GM21723 (cell line): ENCODE data around the gene UCKL1.
"Not testable (repeated sequence)": the region's sequence is repeated elsewhere in the genome, so short reads cannot be mapped to it uniquely, and the experiment has no call there.

Source experiments
- ATAC-seq: cut with Tn5 transposase; IDR thresholded peaks from one replicate; pipeline ENCODE4 v1.9.1; 2021; ENCODE audit warnings: mild to moderate bottlenecking, moderate library complexity; ENCODE audit not compliant: unreplicated experiment

The UCKL1 gene

DNA sequence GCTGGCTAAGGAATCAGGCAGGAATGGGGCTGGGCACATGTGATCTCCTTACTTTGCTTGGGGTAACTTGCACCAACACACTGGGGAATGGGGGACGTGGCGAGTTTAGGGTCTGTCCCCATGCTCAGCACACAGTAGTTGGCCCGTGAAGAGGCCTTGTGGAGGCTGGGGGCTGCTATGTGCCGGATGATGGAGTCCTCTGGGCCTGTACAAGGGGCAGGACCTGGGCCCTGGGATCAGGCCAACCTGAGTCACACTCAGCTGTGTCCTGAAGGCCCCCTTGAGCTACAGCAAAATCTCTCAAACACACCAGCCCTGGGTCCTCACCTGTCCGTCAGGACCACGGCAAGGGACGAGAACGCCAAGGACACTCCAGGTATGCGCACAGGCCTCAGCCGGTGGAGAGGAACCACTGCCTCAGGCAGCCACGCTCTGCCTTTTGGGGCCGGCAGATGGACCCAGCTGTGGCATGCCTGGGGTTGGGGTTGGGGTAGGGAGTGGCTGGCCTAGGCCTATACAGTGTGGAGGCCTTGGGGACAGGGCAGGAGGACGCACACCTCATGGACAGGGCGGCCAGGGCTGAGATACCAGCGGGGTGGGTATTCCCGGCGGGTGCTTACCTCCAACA is 11.1 kb downstream of the UCKL1 start:
- ATAC-seq = no peak

DNA sequence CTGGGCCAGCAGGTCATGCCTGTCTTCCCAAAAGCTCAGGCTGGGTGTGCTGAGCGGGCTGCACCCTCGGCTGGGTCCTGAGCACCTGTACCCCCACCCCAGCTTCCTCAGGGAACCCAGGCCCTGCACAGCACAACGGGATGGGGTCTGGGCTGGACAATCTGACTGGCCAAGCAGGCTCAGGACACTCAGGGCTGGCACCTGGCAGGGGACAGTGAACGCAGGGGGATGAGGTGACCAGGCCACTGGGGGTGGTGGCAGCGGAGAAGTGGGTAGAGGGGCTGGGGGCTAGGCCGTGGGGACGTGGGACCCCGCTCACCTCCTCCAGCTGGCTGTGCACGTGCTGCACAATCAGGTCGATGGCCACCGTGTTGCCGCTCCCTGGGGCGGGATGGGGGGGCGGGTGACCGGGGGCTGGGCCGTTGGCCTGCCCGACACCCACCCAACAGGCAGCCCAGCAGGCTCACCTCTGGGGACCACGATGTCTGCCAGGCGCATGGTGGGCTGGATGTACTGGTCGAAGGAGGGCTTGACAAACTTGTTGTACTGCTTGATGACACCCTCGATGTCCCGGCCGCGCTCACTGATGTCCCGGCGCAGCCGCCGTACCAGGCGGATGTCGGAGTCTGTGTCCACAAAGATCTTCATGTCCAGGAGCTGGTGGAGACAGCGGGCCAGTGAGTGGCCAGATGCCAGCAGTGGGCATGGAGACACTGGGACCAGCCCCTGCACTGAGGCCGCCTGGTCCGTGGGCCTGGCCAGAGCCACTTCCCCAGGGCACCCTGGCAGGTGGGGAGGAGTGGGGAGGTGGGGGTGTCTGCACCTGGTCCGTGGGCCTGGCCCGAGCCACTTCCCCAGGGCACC is 11.9 kb downstream of the UCKL1 start:
- no peak for ATAC-seq

DNA sequence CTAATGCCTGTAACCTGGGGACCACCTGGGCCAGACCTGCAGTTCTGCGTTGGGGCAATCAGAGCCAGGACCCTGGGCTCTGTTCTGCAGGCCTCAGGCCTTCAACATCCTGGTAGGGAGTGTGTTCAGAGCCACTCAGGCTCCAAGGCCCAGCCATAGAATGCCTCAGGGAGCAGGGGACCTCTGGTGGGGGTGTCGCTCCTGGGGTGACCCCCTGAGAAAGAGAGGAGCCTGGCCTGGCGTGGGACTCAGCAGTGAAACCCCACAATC is 12.5 kb downstream of the UCKL1 start:
- ATAC-seq = no peak

DNA sequence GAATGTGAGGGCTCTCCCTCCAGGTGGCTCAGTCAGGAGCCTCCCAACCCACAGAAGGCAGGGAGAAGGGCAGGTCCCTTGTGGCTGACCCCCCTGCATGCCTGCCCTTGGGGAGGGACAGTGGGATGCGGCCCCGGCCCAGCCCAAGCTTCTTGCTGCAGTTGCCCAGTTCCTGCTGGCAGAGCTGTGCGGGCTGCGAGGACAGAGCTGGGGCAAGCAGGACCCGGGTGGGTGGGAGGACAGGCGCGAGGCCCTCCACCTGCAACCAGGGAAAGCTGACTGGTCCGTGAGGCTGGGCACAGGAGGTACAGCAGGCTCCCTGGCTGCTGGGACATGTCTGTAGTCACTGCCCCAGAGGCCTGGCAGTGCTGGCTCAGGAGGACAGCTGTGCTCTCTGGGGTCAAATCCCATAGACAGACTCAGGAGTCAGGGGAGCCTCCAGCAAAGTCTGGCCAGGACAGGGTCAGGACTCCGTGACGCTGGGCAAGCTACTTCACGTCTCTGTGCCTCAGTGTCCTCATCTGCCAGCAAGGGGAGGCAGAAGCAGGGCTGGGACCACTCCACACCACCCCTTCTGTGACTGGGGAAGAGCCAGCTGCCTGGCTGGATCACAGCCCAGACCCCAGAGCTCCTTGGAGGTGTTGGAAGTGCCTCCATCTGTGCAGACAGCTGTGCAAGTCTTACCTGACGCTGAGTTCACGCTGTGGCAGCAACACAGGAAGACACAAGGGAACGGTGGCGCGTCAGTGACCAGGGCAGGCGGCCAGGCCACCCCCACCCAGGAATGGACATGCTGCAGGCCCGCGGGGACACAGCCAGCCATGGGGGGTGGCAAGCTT is 13.0 kb downstream of the UCKL1 start:
- ATAC-seq = no peak

DNA sequence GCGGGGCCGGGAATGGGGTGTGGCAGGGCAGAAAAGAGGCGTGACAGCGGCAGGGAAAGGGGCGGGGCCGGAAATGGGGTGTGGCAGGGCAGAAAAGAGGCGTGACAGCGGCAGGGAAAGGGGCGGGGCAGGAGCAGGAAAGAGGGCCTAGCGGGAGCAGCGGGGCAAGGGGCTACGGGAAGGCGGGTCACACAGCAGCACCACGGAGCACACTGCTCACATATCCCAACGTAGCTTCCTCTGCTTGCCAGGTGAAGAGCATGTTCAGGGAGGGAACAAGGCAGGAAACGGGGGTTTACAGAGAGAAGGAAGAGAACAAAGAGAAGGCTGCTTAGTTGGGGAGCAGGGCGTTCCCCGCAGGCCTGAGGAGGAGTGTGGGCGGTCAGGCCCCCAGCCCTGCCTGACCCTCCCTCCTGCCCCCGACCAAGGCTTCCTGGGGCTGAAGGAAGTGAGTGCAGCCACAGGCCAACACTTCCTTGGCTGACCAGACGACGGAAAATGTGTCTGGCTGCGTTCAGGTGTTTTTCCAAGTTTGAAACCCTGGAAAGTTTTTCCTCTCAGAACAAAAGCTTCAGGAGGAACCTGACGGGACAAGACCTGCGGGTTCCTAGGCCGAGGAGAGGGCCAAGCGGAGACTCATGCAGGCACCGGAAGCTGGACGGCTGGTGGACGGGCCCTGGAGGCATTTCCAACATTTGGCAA is 13.8 kb downstream of the UCKL1 start:
- ATAC-seq = no peak

DNA sequence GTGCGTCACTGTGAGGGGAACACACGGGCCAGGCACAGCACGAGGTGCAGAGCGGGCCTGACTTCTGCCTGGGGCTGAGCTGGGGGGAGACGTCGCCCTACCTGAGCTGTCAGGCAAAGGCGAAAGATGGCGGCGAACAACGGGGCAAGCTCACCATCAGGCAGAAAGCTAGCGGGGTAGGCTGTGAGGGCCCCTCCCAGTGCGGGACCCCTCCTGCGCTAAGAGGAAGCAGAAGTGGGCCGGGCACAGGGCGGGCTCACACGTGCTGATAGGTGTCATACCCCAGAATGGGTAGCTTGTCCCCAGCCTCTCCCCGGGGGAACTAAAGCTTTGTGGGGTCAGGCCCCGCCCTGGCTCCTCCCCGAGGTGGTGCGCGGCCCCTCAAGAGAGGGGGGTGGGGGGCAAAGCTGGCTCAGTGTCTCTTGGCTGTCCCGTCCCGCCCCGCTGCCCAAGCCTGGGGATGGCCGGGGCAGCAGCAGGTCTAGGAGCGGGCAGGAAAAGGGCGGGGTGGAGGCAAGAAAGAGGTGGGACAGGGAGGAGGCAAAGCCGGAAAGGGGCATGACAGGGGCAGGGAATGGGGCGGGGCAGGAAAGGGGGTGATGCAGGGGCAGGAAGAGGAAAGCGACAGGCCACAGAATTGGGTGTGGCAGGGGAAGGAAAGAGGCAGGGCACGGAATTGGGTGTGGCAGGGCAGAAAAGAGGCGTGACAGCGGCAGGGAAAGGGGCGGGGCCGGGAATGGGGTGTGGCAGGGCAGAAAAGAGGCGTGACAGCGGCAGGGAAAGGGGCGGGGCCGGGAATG is 14.7 kb downstream of the UCKL1 start:
- no peak for ATAC-seq

DNA sequence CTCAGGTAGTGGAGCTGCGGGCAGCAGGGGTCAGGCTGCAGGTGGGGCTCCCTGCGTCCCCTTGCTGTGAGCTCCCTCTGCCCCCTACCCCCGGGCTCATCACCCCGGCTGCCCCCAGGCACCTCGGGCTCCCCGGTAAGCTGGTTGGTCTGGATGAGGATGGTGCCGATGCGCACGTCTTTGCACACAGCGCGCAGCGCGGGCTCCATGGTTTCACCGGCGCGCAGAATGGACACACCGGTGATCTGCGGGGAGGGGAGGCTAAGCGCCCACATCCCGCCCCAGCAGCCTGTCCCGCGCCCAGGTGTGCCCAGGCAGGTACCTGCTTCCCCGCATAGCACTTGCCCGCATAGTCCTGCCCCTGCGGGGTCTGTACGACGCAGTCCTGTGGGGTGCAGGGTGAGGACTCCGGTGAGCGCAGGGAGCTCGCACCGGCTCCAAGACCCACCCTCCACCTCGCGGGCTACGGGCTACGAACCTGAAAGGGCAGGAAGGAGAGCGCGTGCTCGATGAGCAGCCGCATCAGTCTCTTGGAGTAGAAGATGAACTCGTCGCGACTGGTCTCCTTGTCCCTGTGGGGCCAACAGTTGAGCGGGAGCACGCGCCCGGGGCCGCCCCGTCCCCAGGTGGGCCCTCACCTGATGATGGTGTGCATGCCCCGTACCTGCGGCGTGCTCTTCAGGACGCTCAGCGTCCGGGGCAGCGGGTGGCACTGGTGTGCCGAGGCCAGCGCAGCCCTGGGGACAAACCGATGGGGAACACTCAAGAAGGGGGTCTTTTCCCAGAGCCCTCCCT is 15.5 kb downstream of the UCKL1 start:
- no peak for ATAC-seq

DNA sequence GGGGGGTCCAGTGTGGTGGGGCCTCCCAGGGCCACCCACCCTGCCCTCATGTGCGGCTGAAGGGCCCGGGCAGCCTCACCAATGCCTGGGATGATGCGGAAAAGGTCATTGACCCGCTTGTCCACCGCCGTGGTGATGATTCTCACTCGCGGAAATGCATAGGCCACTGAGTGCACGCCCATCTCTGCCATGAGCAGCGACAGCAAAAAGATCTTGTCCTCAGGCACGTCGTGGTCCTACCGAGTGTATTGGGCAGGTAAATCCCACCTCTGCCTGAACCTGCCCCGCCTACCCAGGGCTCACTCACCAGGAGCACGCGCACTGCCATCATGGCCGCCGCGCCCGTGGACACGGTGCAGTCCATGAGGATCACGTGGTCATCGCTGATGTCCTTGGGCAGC is 16.1 kb downstream of the UCKL1 start:
- no peak for ATAC-seq

DNA sequence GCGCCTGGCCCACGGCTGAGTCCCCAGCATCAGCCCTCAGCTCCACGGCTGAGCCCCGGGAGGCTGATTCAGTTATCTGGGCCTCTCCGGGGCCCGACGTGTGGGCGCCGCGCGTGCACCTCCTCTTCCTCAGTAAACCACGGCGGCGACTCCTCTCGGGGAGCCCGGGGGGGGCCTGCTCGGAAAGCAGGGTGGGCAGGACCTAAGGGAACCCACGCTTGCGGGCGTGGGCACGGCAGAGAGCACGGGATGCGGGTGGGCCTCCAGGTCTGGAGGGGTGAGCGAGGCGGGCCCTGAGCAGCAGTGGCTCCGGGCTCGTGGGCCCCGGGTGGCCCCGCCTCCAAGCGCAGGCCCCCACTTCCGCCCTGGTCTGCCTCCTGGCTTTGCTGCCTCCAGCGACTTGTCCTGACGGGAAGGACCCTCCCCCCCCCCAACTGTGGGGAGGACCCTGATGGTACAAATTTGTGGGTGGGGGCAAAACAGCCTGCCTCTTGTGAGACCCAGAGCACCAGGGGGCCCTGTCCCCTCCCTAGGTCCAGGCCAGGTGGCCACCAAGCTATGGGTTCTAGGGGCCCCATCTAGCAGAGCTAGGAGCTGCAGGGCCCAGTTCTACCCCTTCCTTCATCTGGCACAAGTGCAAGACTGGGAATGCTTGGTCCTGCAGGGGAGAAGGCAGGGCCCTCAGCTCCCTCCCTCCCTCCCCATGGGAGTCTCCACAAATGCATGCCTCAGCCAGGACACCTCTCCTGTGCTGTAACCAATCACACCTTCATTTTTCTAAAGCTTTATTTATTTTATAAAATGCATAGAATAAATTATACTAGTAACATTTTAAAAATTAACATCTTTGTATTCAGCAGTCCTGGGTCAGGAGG is 16.9 kb downstream of the UCKL1 start:
- ATAC-seq = no peak

DNA sequence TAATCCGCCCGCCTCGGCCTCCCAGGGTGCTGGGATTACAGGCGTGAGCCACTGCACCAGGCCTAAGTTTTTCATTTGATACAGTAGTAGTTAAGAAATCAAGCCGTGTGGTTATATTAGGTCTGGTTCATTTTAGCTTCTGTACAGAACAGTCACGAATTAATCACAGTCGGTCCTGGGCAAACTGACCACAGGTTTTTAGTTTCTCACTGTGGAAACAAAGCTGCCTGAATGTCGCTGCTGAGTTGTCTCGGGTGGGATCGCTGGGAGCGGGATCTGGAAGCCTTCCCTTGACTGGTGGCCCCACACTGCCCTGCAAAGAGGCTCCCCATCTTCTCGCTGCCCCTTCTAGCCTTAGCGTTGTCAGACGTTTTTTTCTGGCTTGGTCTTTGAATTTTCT is 18.6 kb downstream of the UCKL1 start:
- no peak for ATAC-seq

DNA sequence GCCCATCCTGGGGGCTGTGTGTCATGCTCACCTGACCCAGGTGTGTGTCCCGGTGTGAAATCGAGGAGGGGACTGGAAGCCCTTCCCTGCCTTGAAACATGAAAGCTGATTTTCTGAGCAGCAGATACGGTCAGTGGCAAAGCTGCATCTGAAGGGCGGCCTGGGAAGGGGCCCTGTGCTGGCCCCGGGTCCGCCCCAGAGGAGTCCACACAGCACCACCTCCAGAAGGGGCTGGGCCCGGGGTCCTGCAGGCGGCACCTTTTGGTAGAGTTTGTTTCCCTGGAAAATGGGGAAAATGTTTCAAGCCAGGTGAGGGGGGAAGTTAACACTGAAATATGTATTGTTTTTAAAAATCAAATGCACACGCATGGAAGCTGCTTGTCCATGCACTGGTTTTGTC is 20.8 kb downstream of the UCKL1 start:
- ATAC-seq = no peak

DNA sequence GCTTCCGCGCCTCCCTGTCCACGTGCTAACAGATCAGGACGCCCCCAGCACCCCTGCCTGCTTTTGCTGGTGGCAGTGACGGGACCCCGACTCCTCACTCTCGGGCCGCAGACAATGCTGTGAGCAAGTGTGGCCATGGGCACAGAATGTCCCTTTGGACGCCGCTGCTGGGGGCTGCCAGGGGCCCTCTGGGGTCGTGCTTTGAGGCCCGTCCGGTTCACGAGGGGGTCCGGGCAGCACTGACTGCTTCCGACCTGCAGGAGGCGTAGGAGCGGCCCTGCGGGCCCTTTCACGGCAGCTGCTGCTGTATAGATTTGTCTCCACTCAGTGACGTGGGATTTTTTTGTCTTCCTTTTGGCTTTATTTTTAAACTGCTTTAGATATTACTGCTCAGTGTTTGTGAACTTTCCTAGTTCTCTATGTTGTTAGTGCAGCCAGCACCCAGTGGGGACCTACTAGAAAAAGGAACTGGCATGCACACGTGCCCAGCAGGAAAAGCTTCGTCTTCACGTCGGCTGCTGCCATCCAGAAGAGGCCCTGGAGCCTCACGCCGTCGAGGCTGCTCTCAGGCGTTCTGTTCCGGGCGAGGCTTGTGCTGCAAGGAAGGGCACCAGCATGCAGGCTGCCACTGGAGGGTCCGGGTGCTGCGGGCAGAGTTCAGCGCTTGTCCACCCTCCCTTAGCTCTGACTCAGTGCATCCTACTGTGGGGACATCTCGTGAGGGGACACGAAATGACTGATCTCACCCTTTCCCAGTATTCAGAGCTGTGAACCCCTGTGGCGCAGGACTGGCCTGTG is 21.7 kb downstream of the UCKL1 start:
- no peak for ATAC-seq

DNA sequence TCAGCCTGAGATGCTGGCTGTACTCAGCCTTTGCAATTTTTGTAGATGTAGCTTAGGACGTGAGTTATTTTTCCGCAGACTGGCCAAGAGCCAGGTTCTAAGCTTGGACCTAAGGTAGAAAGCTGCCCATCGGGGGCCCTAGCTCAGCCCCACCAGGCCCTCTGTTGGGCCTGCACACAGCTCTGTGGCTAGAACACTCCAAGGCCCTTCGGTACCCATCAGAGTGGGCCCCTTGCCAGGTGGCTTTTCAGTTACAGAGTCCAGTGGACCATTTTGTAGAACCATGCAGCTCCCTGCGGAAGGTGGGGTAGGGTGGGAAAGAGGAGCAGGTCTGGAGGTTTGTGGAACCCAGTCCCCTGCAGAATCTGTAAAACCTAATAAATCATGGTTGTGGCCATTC is 22.6 kb downstream of the UCKL1 start:
- ATAC-seq = no peak

DNA sequence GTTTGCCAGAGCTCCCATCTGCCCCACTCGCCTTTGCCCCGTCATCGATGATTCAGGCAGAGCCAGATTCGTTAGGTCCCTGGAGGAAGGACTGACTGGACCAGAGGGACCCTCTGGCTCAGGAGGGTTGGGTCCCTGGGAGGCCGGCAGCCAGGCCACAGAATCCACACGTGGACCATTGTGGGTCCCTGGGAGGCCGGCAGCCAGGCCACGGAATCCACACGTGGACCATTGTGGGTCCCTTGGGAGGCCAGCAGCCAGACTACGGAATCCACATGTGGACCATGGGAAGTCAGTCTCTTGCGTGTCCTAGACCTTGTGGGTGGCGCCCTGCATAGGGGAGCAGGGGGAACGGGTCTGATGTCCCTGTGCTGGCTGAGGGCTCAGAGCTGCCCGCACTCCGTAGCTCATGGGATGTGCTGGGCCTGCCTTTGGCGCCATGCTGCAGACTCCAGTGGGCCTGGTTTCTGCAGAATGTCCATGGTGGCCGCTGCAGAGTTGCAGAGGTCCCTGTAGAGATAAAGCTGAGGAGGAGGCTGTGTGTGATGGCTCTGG is 23.5 kb downstream of the UCKL1 start:
- no peak for ATAC-seq

DNA sequence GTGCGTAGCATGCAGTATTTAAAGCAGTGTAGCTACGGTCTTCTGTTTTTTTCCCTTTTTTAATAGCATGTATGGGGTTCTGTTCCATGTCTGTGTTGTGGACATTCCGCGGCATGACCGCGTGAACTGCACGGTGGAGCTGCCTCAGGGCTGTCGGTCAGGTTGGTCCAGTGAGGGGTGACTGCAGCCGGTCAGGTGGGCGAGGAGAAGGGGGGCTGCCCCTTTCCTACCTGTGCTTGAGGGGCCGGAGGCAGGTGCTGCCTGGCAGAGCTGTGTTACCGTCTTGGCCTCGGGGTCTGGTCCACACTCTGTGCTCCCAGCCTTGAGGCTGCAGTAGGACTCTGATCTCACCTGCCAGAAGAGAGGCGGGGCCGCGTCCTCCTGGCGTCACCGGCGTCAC is 24.5 kb downstream of the UCKL1 start:
- no peak for ATAC-seq

DNA sequence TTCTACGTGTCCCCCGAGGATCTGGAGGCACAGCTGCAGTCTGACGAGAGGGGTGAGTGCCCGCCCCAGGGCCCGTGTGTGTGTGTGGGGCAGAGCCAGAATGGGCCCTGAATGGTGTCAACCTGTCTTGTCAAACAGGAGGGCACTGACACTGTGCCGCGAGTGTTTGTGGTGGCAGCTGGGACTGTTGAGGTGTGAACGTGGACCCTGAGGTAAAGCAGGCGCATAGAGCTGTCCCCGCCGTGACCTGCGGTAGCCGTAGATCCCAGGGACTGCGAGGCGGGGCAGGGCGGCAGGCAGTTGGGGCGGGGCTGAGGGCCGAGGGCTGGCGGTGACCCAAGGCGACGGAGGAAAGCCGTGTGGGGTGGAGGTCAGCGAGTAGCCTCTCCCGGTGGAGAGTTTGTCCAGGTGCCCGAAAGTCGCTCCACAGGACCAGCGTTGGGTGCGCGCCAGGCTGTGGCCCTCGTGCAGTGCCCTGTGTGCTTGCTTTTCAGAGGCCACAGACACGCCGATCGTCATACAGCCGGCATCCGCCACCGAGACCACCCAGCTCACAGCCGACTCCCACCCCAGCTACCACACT is 25.2 kb downstream of the UCKL1 start:
- ATAC-seq = no peak

DNA sequence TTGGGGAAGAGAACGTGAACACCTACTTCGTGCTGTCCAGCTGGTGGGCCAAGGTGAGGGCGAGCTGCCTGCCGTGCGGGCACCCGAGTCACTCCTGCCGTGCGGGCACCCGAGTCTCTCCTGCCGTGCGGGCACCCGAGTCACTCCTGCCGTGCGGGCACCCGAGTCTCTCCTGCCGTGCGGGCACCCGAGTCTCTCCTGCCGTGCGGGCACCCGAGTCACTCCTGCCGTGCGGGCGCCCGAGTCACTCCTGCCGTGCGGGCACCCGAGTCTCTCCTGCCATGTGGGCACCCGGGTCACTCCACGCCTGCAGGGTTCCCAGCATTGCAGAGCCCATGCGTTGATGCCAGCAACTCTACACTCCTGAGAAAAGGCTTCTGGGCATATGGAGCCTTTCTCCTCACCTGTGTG is 26.7 kb downstream of the UCKL1 start:
- ATAC-seq = not testable (repeated sequence)
